ENCODE measurements around the gene RBM34.

DNA sequence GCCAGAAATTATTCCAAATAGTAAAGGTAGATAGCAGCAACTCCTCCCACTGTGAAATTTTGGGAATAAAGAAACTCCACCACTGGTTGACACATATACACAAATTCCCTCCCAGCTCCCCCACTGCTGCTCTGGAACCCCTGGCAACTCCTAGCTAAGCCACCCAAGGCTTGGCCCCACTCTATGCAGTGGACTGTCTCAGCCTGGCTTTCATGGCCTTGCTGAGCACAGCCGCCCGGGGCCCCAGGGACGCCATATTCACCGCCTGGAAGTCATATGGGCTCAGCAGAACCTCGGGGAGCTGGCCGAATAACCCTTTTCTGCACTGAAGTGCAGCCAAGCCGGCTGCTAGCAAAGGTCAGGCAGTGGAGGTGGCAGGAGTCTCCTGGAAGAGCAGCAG lies 15.4 kb upstream of the RBM34 start:
- TF ChIP-seq, protein P1, sequence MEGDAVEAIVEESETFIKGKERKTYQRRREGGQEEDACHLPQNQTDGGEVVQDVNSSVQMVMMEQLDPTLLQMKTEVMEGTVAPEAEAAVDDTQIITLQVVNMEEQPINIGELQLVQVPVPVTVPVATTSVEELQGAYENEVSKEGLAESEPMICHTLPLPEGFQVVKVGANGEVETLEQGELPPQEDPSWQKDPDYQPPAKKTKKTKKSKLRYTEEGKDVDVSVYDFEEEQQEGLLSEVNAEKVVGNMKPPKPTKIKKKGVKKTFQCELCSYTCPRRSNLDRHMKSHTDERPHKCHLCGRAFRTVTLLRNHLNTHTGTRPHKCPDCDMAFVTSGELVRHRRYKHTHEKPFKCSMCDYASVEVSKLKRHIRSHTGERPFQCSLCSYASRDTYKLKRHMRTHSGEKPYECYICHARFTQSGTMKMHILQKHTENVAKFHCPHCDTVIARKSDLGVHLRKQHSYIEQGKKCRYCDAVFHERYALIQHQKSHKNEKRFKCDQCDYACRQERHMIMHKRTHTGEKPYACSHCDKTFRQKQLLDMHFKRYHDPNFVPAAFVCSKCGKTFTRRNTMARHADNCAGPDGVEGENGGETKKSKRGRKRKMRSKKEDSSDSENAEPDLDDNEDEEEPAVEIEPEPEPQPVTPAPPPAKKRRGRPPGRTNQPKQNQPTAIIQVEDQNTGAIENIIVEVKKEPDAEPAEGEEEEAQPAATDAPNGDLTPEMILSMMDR (conservative IDR thresholded peaks at IDR 0.05; ENCODE audit: low read length): no peak
- no peak for TF ChIP-seq EZH2phosphoT487 (IDR thresholded peaks at IDR 0.05; ENCODE audit: borderline replicate concordance, low read depth, low read length)

All from OCI-LY7 (cell line).